K562 (cell line): ENCODE results near the gene SEC24C. TPM values are rescaled to one million over a fixed set of nuclear protein-coding genes. Genes with fewer than 3 reads are reported as not detected.

Source experiments
- CBFA2T3 ChIP-seq: fragments of 450-650 bp; IDR thresholded peaks from 2 replicates; pipeline ENCODE4 v1.6.1; 2017
- ESRRB ChIP-seq: fragments of 250-450 bp; sonication (Bioruptor Pico); IDR thresholded peaks from 2 replicates; pipeline ENCODE4 v1.5.0; 2020; ENCODE audit warnings: mild to moderate bottlenecking, moderate library complexity, borderline replicate concordance
- FOXK1 ChIP-seq: sonication (generic); formaldehyde crosslinking; IDR thresholded peaks from 2 replicates; pipeline ENCODE4 v1.8.0; 2022; ENCODE audit warnings: missing genetic modification reagents, mild to moderate bottlenecking, borderline replicate concordance
- NFRKB ChIP-seq: fragments of 450-650 bp; IDR thresholded peaks from 2 replicates; pipeline ENCODE4 v1.6.1; 2016; ENCODE audit warnings: low read depth
- PHF20 ChIP-seq: fragments of 450-650 bp; IDR thresholded peaks from 2 replicates; pipeline ENCODE4 v1.6.1; 2018; ENCODE audit not compliant: partially characterized antibody
- POLR3A ChIP-seq: IDR thresholded peaks from 2 replicates; pipeline ENCODE4 v1.6.1; 2011; ENCODE audit warnings: borderline replicate concordance, mild to moderate bottlenecking, moderate library complexity; ENCODE audit not compliant: insufficient read length, insufficient read depth; ENCODE audit errors: extremely low read depth
- polyA plus RNA-seq, 8 experiments: library from polyadenylated mRNA; depleted of rRNA in 4 of 8; stranded (reverse) in 5 of 8; unstranded in 3 of 8; fragments of >200 nt; fragmentation: Nextera tagmentation in 2 of 8; fragmentation: Illumina TruSeq in 1 of 8; extraction: Ambion mirVana in 2 of 8; extraction: Trizol in 1 of 8; gene quantifications; 2 replicates each; pipeline versions ENCODE4 v1.2.1 to v1.2.3, GENCODE V29; 2011 to 2014; ENCODE audit warnings: inconsistent platforms in 1 of 8, missing spikeins in 1 of 8
- total RNA-seq, 7 experiments: library from RNA; depleted of rRNA in 6 of 7; stranded (reverse); fragments of >200 nt in 6 of 7; fragmentation: Illumina TruSeq in 2 of 7; extraction: Trizol in 2 of 7; gene quantifications; 2 replicates each; pipeline versions ENCODE4 v1.2.1 to v1.2.3, GENCODE V29; 2011 to 2021; ENCODE audit warnings: low replicate concordance in 1 of 7
- TF ChIP-seq, protein P1 (sequence below), 2 experiments: fragments of 450-650 bp; formaldehyde crosslinking in 1 of 2; IDR thresholded peaks; 2 replicates each; pipeline versions ENCODE4 v1.4.0 to v1.6.1; 2014 to 2020; ENCODE audit warnings: mild to moderate bottlenecking in 2 of 2, borderline replicate concordance in 1 of 2, low read depth in 1 of 2
- TF ChIP-seq, protein P2 (sequence below): fragments of 250-450 bp; sonication (Bioruptor Pico); IDR thresholded peaks from 2 replicates; pipeline ENCODE4 v1.5.0; 2021; ENCODE audit warnings: mild to moderate bottlenecking, moderate library complexity
- TF ChIP-seq, protein P3 (sequence below): sonication (generic); formaldehyde crosslinking; IDR thresholded peaks from 2 replicates; pipeline ENCODE4 v1.8.0; 2023; ENCODE audit warnings: mild to moderate bottlenecking, missing genetic modification reagents
- TF ChIP-seq, protein P4 (sequence below): fragments of 250-450 bp; sonication (Bioruptor Pico); IDR thresholded peaks from 2 replicates; pipeline ENCODE4 v1.5.0; 2022; ENCODE audit warnings: mild to moderate bottlenecking

SEC24C gene
- total and polyA plus RNA-seq, 9 of the 15 experiments (the other 6 are each of a cell fraction or from before 2014, with no cell fraction given): 19.0 to 115 (median 70.5) TPM

DNA sequence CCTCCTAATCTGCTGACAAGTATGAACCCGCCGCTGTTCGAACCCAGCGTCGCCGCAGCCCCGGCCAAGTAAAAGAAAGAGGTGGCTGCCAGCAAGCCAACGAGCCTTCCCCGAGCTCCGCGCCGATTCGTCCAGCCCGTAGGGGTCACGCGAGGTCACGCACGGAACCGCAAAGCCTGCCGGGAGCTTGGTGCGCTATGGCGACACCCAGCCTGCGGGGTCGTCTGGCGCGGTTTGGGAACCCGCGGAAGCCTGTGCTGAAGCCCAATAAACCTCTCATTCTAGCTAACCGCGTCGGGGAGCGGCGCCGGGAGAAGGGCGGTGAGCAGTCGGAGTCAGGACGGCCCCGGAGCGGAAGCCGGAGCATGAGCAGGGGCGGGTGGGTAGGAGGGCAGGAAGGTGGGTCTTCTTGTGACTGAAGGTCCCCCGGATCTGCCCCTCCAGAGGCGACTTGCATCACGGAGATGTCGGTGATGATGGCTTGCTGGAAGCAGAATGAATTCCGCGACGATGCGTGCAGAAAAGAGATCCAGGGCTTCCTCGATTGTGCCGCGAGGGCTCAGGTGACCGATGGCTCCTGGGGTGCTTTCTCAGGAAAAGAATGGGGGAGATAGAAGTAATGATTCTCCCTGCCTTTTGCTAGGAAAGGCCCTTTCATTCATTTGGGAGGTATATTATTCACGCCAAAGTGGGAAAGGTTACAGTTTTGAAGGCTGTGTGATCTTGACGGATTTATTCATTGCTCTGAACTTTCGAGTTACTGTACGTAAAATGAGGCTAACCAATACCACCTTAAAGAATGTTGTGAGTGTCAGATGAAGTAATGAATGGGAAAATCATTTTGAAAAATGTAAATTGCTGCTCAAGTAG is 37.9 kb downstream of the SEC24C start, which contains the start of gene CHCHD1 (continued):
- TF ChIP-seq, protein P1, sequence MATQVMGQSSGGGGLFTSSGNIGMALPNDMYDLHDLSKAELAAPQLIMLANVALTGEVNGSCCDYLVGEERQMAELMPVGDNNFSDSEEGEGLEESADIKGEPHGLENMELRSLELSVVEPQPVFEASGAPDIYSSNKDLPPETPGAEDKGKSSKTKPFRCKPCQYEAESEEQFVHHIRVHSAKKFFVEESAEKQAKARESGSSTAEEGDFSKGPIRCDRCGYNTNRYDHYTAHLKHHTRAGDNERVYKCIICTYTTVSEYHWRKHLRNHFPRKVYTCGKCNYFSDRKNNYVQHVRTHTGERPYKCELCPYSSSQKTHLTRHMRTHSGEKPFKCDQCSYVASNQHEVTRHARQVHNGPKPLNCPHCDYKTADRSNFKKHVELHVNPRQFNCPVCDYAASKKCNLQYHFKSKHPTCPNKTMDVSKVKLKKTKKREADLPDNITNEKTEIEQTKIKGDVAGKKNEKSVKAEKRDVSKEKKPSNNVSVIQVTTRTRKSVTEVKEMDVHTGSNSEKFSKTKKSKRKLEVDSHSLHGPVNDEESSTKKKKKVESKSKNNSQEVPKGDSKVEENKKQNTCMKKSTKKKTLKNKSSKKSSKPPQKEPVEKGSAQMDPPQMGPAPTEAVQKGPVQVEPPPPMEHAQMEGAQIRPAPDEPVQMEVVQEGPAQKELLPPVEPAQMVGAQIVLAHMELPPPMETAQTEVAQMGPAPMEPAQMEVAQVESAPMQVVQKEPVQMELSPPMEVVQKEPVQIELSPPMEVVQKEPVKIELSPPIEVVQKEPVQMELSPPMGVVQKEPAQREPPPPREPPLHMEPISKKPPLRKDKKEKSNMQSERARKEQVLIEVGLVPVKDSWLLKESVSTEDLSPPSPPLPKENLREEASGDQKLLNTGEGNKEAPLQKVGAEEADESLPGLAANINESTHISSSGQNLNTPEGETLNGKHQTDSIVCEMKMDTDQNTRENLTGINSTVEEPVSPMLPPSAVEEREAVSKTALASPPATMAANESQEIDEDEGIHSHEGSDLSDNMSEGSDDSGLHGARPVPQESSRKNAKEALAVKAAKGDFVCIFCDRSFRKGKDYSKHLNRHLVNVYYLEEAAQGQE (IDR thresholded peaks at IDR 0.05; ENCODE audit: borderline replicate concordance): no peak
- TF ChIP-seq, protein P1 (CRISPR knock-in tag; IDR thresholded peaks at IDR 0.05; ENCODE audit: low read depth): no peak; the same call in 1 of the 2 replicates
- peak; percentile 78 for TF ChIP-seq NFRKB
- TF ChIP-seq, protein P2, sequence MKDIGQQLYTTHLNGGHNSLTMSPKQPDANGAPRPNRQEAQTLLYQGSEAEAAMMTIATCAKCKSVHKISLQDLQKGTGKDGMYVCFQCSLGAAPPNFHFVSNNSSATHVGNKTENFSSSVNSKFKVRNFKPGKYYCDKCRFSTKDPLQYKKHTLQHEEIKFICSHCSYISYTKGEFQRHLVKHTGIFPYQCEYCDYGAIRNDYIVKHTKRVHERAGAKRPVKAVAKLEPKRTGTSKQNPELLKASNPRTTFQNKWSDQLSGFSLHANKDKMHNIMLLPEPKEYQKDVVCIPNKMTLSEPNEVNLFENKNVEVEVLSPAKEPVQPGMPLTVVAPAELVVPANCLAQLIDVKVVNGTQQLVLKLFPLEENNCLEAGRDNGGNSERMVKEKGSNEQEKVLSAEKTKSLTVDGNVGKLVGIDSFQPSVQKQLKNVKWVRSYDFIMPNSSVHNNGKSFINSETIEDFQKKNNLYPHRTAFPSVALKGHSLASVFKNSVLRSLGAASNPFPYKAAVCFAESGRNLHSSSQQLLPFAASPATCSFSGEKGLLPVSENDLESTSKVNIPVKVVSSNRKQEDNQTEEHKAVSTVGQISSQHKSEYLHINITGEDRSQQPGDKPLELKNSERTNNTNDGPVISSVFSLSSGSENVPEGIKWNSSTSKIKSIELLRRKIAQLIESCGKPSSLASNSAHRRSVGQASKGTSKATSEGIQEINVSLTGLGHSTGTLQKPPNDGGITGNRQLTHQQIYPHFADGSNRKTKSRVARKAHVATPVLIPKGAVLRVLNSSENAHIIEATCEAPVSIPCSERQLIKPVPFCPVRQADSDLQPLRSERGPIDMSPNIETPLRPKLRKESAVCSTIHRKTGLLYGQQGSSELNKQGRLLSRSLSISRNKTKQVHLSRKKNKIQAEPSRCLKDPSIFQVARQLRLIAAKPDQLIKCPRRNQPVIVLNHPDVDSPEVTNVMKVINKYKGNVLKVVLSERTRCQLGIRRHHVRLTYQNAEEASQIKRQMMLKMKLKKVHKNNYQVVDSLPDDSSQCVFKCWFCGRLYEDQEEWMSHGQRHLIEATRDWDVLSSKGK (CRISPR knock-in tag): no peak
- no peak for TF ChIP-seq CBFA2T3
- TF ChIP-seq FOXK1 (CRISPR knock-in tag): peak; percentile 18; the same call in 1 of the 2 replicates
- TF ChIP-seq PHF20: peak; percentile 86
- TF ChIP-seq, protein P3, sequence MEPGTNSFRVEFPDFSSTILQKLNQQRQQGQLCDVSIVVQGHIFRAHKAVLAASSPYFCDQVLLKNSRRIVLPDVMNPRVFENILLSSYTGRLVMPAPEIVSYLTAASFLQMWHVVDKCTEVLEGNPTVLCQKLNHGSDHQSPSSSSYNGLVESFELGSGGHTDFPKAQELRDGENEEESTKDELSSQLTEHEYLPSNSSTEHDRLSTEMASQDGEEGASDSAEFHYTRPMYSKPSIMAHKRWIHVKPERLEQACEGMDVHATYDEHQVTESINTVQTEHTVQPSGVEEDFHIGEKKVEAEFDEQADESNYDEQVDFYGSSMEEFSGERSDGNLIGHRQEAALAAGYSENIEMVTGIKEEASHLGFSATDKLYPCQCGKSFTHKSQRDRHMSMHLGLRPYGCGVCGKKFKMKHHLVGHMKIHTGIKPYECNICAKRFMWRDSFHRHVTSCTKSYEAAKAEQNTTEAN: peak; percentile 76; the same call in 1 of the 2 replicates
- TF ChIP-seq ESRRB (CRISPR knock-in tag): no peak
- TF ChIP-seq POLR3A: no peak
- TF ChIP-seq, protein P4, sequence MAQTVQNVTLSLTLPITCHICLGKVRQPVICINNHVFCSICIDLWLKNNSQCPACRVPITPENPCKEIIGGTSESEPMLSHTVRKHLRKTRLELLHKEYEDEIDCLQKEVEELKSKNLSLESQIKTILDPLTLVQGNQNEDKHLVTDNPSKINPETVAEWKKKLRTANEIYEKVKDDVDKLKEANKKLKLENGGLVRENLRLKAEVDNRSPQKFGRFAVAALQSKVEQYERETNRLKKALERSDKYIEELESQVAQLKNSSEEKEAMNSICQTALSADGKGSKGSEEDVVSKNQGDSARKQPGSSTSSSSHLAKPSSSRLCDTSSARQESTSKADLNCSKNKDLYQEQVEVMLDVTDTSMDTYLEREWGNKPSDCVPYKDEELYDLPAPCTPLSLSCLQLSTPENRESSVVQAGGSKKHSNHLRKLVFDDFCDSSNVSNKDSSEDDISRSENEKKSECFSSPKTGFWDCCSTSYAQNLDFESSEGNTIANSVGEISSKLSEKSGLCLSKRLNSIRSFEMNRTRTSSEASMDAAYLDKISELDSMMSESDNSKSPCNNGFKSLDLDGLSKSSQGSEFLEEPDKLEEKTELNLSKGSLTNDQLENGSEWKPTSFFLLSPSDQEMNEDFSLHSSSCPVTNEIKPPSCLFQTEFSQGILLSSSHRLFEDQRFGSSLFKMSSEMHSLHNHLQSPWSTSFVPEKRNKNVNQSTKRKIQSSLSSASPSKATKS (CRISPR knock-in tag): no peak
